ENCODE results near the gene MBL2.

GRCh38 chr10:52742731-52743130 is 29.9 kb downstream of the MBL2 start:
- no peak for TF ChIP-seq EZH2 (IDR thresholded peaks at IDR 0.05)
- TF ChIP-seq POLR2AphosphoS5 (IDR thresholded peaks at IDR 0.05; ENCODE audit: borderline replicate concordance, low read depth, low read length), result no peak
- TF ChIP-seq FOXP2 (optimal IDR thresholded peaks at IDR 0.05; ENCODE audit: control extremely low read depth, extremely low read length, insufficient read depth), result no peak
